BJ (cell line): Measurements from ENCODE around the gene ZBTB20. TPM values are rescaled to one million over a fixed set of nuclear protein-coding genes. Genes with fewer than 3 reads are reported as not detected.

ENCODE experiments used
- CTCF ChIA-PET: fragments of 350-600 bp; formaldehyde crosslinking; extraction: SDS; loops from one replicate; lab custom pipeline; 2021; ENCODE audit warnings: antibody characterized with exemption, inconsistent platforms; lab: Yijun Ruan, JAX
- POLR2A ChIA-PET: fragments of 300-600 bp; sonication (Branson Sonifier 250); formaldehyde crosslinking; extraction: SDS; loops from one replicate; lab custom pipeline; 2021; ENCODE audit warnings: antibody characterized with exemption; lab: Charles Lee
- DNase-seq: peaks from one replicate; pipeline ENCODE4 v3.0.0-alpha.2; 2011; ENCODE audit warnings: low read depth
- H3K27me3 ChIP-seq: 2 replicates; pipeline ENCODE4 v1.6.0; 2011; ENCODE audit warnings: low read length; ENCODE audit not compliant: control insufficient read depth, insufficient read depth
- H3K36me3 ChIP-seq: 2 replicates; pipeline ENCODE4 v1.5.1; 2011; ENCODE audit warnings: low read length; ENCODE audit not compliant: control insufficient read depth, insufficient read depth
- H3K4me3 ChIP-seq: 2 replicates; pipeline ENCODE4 v1.5.1; 2011; ENCODE audit warnings: low read depth, mild to moderate bottlenecking, control low read depth, low read length
- polyA plus RNA-seq: library from polyadenylated mRNA; depleted of rRNA; stranded (reverse); fragments of >200 nt; gene quantifications from 2 replicates; pipeline ENCODE4 v1.2.3, GENCODE V29; 2011
- TF ChIP-seq, protein P1 (sequence below): IDR thresholded peaks from 2 replicates; pipeline ENCODE4 v1.5.1; 2011; ENCODE audit warnings: low read depth, mild to moderate bottlenecking, control low read depth, inconsistent platforms, low read length, moderate library complexity; ENCODE audit not compliant: insufficient read depth

ZBTB20 gene
- polyA plus RNA-seq, 1 experiment, result 6.0 TPM

DNA sequence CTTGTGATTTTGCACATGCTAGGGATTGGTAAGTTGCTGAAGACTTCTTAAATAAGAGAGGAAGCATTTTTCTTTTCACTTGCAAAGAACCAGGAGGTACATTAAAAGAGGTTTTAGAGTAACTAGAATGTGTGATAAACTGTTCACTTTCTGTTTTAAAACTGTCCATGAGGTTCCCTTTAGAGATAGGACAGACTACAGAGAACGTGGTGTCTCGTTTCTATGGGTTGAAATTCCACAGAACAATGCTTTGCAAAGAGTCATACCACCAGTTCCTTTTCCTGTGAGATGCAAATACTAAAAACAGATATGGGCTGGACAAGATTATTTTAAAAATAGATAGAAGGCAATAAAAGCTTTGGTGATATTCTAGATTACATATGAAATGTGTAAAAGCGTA is 480.5 kb downstream of the ZBTB20 start:
- ChIA-PET CTCF (no interaction called here), POLR2A (no interaction called here)
- no peak overlapping the region for H3K4me3 ChIP-seq
- DNase-seq, result no peak
- no peaks in the 10 kb centered on the region for H3K27me3 ChIP-seq
- H3K36me3 ChIP-seq, result no peaks in the 10 kb centered on the region
- TF ChIP-seq, protein P1, sequence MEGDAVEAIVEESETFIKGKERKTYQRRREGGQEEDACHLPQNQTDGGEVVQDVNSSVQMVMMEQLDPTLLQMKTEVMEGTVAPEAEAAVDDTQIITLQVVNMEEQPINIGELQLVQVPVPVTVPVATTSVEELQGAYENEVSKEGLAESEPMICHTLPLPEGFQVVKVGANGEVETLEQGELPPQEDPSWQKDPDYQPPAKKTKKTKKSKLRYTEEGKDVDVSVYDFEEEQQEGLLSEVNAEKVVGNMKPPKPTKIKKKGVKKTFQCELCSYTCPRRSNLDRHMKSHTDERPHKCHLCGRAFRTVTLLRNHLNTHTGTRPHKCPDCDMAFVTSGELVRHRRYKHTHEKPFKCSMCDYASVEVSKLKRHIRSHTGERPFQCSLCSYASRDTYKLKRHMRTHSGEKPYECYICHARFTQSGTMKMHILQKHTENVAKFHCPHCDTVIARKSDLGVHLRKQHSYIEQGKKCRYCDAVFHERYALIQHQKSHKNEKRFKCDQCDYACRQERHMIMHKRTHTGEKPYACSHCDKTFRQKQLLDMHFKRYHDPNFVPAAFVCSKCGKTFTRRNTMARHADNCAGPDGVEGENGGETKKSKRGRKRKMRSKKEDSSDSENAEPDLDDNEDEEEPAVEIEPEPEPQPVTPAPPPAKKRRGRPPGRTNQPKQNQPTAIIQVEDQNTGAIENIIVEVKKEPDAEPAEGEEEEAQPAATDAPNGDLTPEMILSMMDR, result no peak

DNA sequence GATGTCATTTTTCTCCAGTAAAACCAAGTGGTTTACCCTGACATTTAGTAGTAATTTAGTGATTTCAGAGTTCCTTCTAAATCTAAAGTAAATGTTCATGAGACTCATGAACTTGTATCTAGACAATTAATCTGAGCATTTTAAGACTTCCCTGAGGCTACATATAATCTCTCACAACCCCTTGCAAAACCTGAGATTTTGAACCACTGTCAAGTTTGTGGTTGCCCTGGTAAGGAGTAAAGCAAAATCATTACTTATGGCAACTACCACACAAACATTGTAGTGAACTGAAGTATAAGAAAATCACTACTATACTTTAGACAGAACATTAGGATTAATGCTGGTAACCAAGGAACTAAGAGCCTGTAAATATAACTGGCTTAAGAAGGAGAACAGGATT is 483.1 kb downstream of the ZBTB20 start:
- H3K4me3 ChIP-seq, result no peak overlapping the region
- POLR2A ChIA-PET, result no interaction called here
- CTCF ChIA-PET, result no interaction called here

DNA sequence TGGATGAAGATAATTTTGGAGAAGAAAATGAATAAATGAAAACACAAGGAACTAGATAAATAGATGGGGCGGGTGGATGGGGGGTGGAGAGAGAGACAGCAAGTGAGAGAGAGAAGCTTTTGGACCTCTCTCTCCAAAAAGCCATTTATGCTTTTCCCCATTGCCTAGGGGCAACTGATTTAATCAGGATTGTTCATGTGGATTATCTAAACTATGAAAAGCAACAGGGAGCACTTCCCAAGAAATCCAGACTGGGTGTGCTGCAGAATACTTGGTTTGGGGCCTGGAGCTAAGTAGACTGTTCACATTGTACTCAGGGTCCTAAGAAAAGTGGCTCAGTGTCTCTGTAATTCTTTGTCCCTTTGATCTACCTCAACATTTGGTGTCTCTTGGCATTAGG is 486.3 kb downstream of the ZBTB20 start:
- Histone ChIP-seq H3K36me3 (no peaks in the 10 kb centered on the region), H3K27me3 (no peaks in the 10 kb centered on the region), H3K4me3 (no peak overlapping the region)
- ChIA-PET CTCF (interaction anchor here (0.7 to 1.4 kb wide), 2 partner anchors 9 to 12 kb away, joined by 3 to 4 read pairs; no protein-coding TSS in a partner anchor), POLR2A (no interaction called here)
- no peak for DNase-seq
- TF ChIP-seq, protein P1, result no peak

More for the DNA sequence above, 483.1 kb downstream of the ZBTB20 start:
- no peak for DNase-seq
- H3K36me3 ChIP-seq, result no peaks in the 10 kb centered on the region
- no peaks in the 10 kb centered on the region for H3K27me3 ChIP-seq
- TF ChIP-seq, protein P1, result no peak

DNA sequence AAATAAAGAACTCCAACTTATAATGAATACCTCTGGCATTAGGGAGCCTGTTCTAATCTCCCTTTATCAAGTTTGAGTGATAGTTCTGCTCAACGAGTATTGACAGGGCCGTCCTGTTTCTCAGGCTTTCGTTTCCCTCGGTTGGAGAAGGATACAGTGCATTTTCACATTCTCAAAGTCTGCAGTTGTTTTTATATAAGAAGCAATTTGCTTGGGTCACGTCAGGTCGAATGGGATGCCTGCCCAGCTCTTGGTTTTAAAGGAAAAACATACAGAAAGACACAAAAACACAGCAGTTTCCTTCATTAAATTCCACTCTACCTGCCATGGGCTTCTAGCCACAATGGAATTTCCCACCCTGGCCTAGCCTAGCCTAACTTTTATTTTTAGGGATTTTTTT is 487.0 kb downstream of the ZBTB20 start:
- Histone ChIP-seq H3K4me3 (no peak overlapping the region), H3K36me3 (no peaks in the 10 kb centered on the region), H3K27me3 (no peaks in the 10 kb centered on the region)
- ChIA-PET POLR2A (interaction anchor here (0.5 kb wide), 1 partner anchor 37 kb away, joined by 3 read pairs; no protein-coding TSS in a partner anchor), CTCF (interaction anchor here (0.7 to 1.4 kb wide), 2 partner anchors 9 to 13 kb away, joined by 3 to 4 read pairs; no protein-coding TSS in a partner anchor)
- TF ChIP-seq, protein P1, result no peak
- DNase-seq, result peak; percentile 41

DNA sequence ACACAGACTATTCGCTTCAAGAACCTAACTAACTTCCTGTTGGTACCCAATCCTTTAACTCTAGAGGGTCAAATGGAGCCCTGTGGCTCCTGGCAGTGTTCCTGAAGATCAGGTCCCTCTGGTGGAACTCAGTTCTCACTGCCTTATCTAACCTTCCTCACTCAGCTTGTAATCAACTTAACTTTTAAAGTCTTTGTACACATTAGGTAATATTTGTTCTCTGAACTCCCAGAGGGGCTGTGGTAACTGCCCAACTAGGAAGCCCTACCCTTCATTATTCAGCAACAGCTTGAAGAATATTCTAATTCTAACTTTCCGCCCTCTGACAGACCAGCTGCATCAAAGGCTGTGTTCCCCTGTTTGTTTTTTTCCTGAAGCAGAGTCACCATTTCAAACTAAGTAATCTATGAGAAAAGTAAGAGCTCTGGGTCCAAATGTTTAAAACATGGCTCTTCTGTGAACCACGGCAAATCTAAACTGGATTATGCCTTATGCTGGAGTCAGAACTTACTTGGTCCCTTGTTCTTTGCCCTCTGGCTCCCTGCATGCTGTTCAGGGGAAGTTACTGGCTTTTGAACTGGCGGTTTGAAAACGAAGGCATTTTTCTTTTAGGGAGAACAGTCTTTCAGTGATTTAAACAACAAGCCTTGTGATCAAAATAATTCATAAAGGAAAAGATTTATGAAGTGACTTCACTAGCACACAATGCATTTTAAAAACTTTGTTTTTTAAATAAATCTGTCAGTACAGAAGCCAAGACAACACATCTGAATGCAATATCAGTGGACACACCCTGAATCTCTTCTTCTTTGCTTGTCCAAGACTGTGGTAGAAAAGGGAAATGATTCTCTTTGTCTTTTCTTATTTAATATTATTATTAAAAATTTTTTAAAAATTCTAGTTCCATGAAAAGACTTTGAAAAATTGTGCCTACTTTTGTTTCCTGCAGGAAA is 487.7 kb downstream of the ZBTB20 start:
- TF ChIP-seq, protein P1, result no peak

More for the DNA sequence above, 487.7 kb downstream of the ZBTB20 start:
- no peaks in the 10 kb centered on the region for H3K36me3 ChIP-seq
- no peak overlapping the region for H3K4me3 ChIP-seq
- no peaks in the 10 kb centered on the region for H3K27me3 ChIP-seq
- ChIA-PET POLR2A (interaction anchor here (0.5 kb wide), 1 partner anchor 38 kb away, joined by 3 read pairs; no protein-coding TSS in a partner anchor), CTCF (interaction anchor here (0.7 kb wide), 1 partner anchor 9 kb away, joined by 3 read pairs; no protein-coding TSS in a partner anchor)
- no peak for DNase-seq
